Osteocyte (in vitro differentiated cells): ENCODE results near the gene SLC35A5. TPM values are rescaled to one million over a fixed set of nuclear protein-coding genes. Genes with fewer than 3 reads are reported as not detected.

Experiments
- DNase-seq: peaks from one replicate; pipeline ENCODE4 v3.0.0; 2021; ENCODE audit warnings: mixed read lengths; ENCODE audit not compliant: unreplicated experiment; ENCODE audit errors: extremely low spot score
- H3K27ac Mint-ChIP-seq: one replicate; pipeline ENCODE4 v1.8.0; 2021; ENCODE audit warnings: mild to moderate bottlenecking, mixed read lengths; ENCODE audit not compliant: unreplicated experiment
- H3K27me3 Mint-ChIP-seq: one replicate; pipeline ENCODE4 v1.8.0; 2021; ENCODE audit warnings: mixed read lengths; ENCODE audit not compliant: unreplicated experiment
- H3K36me3 Mint-ChIP-seq: one replicate; pipeline ENCODE4 v1.8.0; 2021; ENCODE audit warnings: mixed read lengths; ENCODE audit not compliant: unreplicated experiment
- H3K4me1 Mint-ChIP-seq: one replicate; pipeline ENCODE4 v1.8.0; 2021; ENCODE audit warnings: mixed read lengths; ENCODE audit not compliant: unreplicated experiment
- H3K4me3 Mint-ChIP-seq: one replicate; pipeline ENCODE4 v1.8.0; 2021; ENCODE audit warnings: mild to moderate bottlenecking, moderate library complexity, mixed read lengths; ENCODE audit not compliant: unreplicated experiment
- H3K9me3 Mint-ChIP-seq: one replicate; pipeline ENCODE4 v1.8.0; 2021; ENCODE audit warnings: mixed read lengths; ENCODE audit not compliant: unreplicated experiment
- CTCF ChIP-seq: fragments of 200-600 bp; sonication (generic); IDR thresholded peaks from 2 replicates; pipeline ENCODE4 v1.5.0; 2021; ENCODE audit warnings: antibody characterized with exemption, mild to moderate bottlenecking, moderate library complexity
- total RNA-seq: library from RNA; stranded (reverse); gene quantifications from 2 replicates; pipeline ENCODE4 v1.2.1, GENCODE V29; 2021

SLC35A5 gene
- total RNA-seq, 1 donor from 2014 or later, result 51.6 TPM

GRCh38 chr3:112593258-112593657, 31.4 kb downstream of the SLC35A5 start:
- Mint-ChIP-seq H3K27ac (peak overlapping the region; percentile 21), H3K9me3 (no peaks in the 10 kb centered on the region), H3K36me3 (peaks cover 10% of the 10 kb centered on the region), H3K4me1 (no peaks in the 10 kb centered on the region), H3K27me3 (no peaks in the 10 kb centered on the region), H3K4me3 (no peak overlapping the region)
- no peak for DNase-seq
- TF ChIP-seq CTCF, result no peak

DNA sequence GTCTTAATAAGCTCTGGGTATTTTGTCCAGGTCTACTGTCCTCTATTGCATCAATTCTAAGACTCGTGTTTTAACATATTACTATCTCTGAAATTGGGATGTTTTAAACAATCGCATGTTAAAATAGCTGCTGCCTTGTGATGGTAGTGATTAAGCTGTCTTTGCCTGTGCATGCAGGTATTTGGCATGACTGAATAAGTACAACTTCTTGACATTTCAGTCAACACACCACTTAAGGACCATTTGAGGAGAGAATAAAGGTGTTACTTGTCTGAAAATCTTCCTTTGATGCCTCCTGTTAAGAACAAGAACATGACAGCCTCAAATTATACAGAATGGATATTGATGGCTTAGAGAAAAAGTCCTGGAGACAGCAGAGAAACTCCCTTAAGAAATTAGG, 33.0 kb downstream of the SLC35A5 start:
- no peak for DNase-seq
- Mint-ChIP-seq H3K9me3 (no peaks in the 10 kb centered on the region), H3K36me3 (peaks cover 16% of the 10 kb centered on the region), H3K27ac (no peak overlapping the region), H3K27me3 (no peaks in the 10 kb centered on the region), H3K4me1 (peaks cover 4% of the 10 kb centered on the region), H3K4me3 (no peak overlapping the region)
- TF ChIP-seq CTCF, result no peak

DNA sequence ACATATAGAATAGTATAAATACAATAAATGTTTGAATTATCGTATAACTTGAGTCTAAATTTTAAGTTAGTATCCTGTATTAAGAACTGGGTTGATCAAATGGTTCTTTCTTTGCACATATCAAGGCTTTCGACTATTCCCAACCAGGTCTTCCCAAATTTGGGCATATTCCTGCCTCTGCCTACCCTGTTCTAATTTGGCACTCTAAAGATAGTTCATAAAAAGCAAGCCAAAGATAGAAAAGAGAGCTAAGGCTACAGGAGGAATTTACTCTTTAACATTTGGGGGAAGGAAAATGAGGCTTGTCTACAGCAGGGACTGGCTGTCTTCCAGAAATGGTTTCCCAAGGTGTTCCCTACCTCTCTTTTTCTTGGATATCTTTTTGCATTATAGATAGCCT, 36.1 kb downstream of the SLC35A5 start:
- TF ChIP-seq CTCF, result no peak
- no peak for DNase-seq
- H3K27ac Mint-ChIP-seq, result peak overlapping the region; percentile 13
- no peaks in the 10 kb centered on the region for H3K9me3 Mint-ChIP-seq
- H3K4me1 Mint-ChIP-seq, result peaks cover 4% of the 10 kb centered on the region
- H3K36me3 Mint-ChIP-seq, result peaks cover 33% of the 10 kb centered on the region
- H3K27me3 Mint-ChIP-seq, result no peaks in the 10 kb centered on the region
- no peak overlapping the region for H3K4me3 Mint-ChIP-seq

DNA sequence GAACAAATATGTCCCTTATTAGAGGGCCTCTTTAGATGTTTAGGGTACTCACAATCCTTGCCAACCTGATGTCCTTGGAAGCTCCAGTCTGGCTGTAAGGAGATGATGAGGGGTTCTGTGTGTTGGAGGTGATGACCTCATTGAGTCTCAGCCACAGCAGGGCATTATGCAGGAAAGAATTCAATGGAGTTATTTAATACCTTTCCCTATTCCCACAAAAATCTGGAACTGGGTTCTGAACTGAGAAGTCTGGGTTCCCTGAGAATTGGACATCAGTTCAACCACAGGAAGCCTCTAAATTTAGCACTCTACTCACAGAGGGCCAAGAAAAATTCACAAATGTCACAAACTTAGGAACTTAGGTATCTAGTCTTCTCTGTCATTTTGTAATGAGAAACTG, 36.9 kb downstream of the SLC35A5 start:
- Mint-ChIP-seq H3K9me3 (no peaks in the 10 kb centered on the region), H3K4me3 (no peak overlapping the region), H3K27me3 (no peaks in the 10 kb centered on the region), H3K4me1 (peaks cover 5% of the 10 kb centered on the region), H3K36me3 (peaks cover 33% of the 10 kb centered on the region), H3K27ac (no peak overlapping the region)
- no peak for DNase-seq
- no peak for TF ChIP-seq CTCF

- Mint-ChIP-seq H3K4me3 (no peak overlapping the region), H3K36me3 (peaks cover 56% of the 10 kb centered on the region), H3K9me3 (no peaks in the 10 kb centered on the region), H3K27ac (peak overlapping the region; percentile 43), H3K27me3 (no peaks in the 10 kb centered on the region), H3K4me1 (peaks cover 28% of the 10 kb centered on the region)
- no peak for DNase-seq
- no peak for TF ChIP-seq CTCF
Measured at GRCh38 chr3:112602217-112602838, 40.5 kb downstream of the SLC35A5 start.
